Superior temporal gyrus (tissue), 1 donor: ENCODE measurements around the gene LARGE1.
A peak's percentile ranks its signal among the peaks of the same experiment; 100 is the strongest.
"Not testable (repeated sequence)": the region's sequence is repeated elsewhere in the genome, so short reads cannot be mapped to it uniquely, and the experiment has no call there.

Experiments
- DNase-seq: peaks from one replicate; pipeline ENCODE4 v3.0.0-alpha.2; 2016; ENCODE audit errors: extremely low spot score

The LARGE1 gene

DNA sequence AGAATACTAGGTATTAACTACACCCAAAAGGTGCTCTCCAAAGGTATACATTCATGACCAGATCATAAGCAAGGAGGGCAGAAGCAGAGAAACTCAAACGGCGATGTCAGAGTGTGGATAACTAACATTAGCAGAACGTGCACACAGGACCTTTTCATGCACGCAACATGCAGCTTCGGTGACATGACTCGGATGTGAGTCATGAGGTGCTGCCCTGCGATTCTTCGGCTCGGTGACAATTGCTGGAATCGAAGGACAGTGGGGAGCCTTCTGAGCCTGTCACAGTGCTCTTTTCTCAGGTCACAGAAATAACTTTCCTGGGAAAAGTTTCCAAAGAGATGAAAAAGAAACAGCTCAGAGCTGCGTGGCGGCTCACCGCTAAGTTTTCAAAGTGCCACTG is 443.6 kb downstream of the LARGE1 start:
- no peak for DNase-seq

DNA sequence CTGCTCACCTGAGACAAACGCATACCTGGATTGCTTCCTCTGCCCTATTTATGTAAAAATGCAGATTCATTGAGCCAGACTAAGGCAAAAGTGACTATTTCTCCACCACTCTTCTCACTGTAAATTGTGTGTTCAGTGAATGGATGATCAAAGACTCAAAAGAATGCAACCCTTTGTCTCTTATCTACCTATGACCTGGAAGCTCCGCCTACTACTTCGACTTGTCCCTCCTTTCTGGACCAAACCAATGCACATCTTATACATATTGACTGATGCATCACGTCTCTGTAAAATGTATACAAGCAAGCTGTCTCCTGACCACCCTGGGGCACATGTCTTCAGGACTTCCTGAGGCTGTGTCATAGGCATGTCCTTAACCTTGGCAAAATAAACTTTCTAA is 444.1 kb downstream of the LARGE1 start:
- no peak for DNase-seq

DNA sequence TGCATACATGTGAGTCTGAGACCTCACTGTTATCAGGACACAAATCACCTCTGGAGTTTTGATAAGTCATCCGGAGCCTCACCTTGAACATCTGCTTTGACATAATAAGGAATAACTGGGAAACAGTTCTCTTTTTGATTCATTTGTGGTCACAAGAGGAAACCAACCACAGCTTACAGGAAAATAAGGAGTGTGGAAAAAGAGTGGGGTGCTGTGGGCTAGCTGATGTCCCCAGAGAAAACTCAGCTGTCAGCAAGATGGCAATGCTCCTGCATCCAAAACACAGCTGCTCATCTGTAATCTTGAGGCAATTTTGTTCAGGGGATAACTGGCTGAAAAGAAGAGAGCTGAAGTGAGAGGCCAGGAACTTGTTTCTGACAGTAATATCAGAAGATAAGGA is 445.7 kb downstream of the LARGE1 start:
- no peak for DNase-seq

DNA sequence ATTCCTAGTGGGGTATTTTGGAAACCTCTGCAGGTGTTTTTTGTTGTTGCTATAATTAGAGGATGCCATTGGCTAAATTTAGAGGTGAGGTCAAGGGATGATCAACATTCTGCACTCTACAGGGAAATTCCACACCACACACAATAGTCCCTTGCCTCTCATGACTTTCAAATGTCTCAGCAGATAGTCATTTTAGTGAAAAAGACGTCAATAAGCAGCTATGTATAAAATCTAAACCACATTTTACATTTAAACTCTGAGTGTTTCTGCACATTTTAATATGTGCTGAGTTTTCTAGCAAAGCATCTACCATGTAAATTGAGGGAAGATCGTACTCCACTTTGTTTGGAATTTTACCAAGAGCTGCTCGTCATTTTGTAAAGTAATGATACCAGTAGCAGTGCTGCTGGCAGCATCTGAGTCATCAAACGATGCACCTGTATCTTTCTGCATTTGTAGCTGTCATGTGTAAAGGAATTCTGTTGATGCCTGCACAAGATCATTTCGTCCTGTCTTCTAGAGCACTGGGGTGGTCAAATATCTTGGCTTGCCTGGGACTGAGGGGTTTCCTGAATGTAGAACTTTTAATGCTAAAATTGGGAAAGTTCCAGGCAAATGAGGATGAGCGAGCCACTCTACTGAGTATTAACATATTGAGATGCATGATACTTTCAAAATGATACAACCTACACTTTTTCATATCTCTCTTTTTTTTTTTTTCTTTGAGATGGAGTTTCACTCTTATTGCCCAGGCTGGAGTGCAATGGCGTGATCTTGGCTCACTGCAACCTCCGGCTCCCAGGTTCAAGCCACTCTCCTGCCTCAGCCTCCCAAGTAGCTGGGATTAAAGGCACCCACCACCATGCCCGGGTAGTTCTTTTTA is 447.6 kb downstream of the LARGE1 start:
- DNase-seq, result peak; percentile 33

DNA sequence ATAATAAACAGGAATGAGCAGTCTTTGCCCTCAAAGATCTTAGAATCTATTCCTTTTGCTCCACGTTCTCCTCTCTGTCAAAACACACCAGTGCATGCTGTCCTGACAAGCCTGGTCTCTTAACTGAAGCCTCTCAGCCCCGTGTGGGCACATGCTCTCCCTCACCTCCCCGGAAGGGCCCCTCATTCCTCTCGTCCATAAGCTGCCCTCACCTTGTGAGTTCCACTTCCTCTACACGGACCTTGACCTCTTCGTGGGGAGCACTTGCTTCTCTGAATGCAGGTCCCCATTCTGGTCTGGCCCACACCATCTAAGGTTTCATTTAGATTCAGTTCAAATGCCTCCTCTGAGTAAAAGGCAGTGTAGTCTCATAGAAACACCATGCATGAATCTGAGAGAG is 449.8 kb downstream of the LARGE1 start:
- no peak for DNase-seq

DNA sequence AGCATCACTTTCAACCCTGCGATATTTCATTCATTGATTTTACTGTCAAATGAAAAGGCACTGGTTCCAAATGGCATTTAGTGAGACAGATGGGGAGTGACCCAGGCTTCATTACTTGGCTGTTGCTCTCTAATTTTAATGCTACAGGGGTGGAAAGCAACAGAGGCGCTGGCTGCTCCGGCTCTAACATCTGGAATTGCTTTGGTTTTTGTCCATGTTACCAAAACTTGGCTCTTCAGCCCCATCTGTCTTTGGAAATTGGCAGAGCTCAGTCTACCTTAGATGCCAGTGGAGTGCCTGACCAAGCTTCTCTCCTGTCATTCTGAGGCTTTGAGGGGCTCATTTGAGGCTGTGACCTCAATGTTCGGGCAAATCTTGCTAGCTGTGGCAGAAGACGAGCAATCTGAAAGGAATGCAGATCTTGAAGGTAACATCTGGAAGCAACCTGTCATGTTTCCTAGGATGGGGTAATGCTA is 452.6 kb downstream of the LARGE1 start:
- no peak for DNase-seq

DNA sequence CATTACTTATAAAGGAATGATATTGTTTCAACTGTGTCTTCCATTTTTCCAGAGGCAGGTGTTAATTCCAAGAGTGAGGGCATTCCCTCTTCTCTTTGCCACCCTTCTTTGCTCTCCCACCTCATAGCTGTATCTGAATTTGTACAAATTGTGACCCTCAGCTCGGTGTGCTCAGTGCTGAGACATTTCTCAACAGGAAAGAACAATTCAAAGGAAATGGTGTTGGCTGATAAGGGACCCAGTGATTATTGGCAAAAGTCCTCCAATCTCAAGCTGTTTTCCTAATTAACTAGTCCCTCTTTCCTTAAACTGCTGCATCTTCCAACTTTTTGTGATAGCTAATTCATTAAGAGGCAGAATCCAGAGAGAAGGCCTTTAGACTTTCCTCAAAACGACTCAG is 453.2 kb downstream of the LARGE1 start:
- no peak for DNase-seq

DNA sequence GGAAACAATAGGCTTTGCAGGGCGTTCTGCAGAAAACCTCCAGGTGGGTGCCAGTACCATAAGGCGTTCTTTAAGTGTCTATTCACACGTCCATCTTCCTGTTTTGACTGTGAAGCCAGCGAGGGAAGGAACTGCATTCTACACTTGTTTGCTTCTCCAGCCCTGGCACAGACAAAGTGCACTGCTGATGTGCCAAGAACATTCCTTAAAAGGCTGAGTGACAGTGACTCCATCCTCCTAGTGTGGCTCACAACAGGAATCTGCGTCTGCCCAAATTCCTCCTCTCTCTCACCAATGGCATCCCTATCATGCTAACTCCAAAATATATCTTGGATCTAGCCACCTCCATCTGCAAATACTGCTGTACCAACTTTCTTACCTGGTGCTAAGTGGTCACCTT is 454.7 kb downstream of the LARGE1 start:
- peak; percentile 25 for DNase-seq

DNA sequence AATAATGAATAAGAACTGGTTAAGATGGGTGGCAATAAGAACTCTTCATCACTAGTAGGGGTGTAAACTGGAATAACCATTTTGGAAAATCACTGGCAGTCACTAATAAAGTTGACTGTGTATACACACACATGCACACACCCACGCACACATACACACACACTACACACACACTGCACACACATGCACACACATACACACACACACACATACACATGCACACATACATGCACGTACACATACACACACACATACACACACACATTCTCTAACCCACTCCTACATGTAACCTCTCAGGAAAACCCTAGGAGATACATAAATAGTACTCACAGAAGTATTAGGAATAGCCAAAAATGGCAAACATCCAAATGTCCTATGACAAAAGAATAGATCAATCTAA is 455.6 kb downstream of the LARGE1 start:
- no peak for DNase-seq

DNA sequence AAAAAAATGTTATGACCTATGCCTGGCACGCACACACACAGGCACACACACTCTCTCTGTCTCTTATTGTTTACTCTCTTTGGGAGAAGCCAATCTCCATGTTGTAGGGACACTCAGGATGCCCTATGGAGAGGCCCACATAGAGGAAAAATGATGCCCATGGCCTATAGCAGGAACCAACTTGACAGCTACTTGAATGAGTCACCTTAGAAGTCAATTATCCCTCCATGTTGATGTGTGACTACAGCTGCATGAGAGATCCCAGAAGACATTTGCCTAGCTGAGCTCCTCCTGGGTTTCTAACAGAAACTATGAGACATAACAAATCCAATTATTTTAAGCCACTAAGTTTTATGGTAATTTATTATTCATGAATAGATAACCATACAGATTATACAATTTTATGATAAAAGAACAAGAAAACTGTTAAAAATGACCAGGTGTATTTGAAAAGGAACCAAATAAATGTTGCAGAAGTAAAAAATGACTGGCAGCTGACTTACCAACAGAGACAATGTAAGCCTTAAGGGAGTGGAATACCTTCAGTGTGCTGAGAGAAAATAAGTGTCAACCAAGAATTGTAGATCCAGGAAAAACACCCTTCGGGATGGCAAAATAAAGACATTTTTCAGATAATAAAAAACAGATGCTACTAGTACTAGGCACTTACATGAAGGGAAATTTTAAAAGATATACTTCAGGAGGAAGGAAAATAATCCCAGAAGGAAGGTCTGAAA is 458.4 kb downstream of the LARGE1 start:
- no peak for DNase-seq

DNA sequence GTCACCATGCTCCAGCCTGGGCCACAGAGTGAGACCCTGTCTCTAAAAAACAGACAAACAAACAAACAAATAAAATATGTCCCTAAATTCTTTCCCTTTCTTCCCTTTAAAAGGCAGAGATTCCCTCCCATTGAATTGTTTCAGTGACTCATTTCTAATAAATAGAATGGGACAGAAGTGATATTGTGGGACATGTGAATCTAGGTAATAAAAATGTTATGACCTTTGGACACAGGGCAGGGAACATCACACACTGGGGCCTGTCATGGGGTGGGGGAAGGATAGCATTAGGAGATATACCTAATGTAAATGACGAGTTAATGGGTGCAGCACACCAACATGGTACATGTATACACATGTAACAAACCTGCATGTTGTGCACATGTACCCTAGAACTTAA is 459.0 kb downstream of the LARGE1 start:
- not testable (repeated sequence) for DNase-seq

DNA sequence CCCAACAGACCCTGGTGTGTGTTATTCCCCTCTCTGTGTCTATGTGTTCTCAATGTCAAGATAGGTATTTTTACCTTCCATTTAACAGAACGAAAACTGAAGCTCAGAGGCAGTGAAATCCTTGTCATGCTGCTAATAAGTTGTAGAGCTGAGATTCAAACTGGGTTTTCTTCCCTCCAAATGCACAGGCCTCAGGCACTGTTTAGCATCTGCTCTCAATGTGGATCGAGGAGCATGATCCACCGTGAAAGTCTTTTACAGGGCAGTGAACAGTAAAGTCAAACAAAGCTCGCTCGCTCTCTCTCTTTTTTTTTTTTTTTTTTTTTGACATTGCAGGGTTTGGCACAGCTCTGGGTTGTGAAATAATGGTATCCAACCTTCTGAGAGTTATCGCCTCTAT is 461.1 kb downstream of the LARGE1 start:
- no peak for DNase-seq

DNA sequence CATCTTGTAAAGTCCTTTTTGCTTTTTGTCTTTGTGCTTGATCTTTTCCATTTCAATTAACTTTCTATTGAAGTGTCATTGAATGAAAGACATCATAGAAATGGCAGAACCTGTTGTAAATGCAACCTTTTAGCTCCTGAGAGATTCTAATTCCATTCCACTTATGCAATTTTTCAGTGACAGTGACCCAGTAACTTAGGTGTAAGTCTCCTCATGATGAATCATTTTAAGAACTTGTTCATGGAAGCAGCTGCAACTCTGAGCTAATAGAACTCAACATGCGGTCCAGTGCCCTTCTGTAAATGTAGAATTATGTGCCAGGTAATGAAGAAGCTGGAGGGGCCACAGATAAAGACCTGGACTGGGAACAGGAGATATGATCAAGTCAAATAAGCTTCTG is 463.8 kb downstream of the LARGE1 start:
- DNase-seq, result no peak

DNA sequence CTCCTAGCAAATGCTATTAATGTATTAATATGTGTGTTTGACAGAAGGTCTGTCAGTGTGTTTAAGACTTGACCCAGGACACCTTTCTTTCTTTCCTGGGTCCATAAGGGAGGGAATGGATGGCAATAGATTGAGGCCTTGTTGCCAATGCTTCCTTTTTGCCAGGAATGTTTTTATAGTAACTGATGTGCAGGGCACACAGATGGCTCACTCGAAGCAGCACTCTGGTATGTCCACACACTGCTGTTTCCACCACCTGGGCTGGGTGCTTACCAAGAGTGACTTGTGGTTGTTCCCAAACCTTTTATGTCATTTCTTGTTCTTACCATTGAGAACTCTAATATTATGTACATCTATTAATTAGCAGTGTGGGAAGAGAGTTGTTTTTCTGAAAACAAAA is 465.2 kb downstream of the LARGE1 start:
- no peak for DNase-seq

DNA sequence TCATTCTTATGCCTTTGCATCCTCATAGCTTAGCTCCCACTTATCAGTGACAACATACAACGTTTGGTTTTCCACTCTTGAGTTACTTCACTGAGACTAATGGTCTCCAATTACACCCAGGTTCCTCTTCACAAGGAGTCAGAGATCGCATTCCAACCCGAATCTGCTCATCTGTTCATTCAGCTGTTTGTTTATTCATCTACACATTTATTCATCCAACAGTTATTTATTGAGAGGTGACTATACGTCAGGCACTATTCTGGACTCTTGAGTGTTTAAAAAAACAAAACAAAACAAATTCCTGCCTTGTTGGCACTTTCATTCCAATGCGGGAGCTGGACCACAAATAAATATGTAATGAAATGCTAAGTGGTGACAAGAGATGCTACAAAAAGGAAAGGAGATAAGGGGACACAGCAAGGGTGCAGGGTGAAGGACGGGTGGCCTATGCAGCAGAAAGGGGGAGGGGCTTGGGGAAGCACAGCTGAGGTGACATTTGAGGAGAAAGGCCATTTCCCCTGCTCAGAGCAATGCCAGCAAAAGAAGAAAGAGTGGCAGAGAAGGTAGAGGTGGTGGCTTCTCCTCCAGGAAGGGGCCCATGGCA is 468.3 kb downstream of the LARGE1 start:
- no peak for DNase-seq

DNA sequence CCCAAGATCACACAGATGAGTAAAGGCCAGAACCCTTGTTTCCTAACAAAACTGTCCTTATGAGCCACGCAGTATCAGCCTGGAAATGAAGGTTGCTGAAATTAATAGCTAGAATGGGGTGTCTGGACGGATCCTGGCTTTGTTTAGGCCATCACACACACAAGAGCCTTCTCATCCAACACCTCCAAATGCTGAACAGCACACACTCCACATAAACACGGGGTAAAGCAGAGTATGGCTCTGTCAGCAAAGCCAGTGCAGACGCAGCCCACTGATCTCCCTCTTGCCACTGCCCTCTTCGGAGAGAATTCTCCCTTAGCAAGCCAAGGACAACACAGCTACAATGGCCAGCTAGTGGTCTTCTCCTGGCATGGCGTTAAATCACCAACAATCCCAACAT is 469.5 kb downstream of the LARGE1 start:
- no peak for DNase-seq

DNA sequence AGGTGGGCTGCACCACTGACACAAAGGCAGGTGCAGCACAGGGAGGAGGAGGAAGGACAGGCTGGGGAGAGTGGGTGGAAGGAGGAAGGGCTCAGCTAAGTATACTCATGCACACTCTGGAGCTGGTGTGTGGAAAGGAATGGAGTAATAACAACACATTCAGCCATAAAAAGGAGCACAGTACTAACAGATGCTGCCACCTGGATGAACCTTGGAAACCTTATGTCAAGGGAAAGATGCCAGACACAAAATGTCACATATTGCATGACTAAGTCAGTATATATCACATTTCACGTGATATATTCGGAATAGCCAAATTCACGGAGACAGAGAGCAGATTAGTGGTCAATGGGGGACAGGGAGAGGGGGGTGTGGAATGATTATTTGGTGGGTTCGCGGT is 472.5 kb downstream of the LARGE1 start:
- no peak for DNase-seq

DNA sequence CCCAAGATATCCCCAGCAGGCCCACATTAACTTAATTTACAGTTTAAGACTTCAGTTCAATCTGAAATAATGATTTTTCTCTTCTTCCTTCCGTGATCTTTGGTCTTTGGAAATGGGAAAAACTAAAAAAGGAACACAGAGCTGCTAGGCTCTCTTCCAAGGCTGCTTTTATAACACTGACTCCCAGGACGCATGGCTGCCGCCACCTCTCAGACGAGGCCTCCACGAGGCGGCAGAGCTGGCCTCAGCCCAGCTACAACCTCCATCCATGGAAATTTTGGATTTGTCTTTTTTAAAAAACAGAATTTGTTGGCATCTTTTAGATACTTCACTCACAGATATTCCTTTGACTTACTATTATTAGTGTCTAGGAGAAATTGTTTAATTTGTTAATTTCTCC is 476.6 kb downstream of the LARGE1 start:
- no peak for DNase-seq

DNA sequence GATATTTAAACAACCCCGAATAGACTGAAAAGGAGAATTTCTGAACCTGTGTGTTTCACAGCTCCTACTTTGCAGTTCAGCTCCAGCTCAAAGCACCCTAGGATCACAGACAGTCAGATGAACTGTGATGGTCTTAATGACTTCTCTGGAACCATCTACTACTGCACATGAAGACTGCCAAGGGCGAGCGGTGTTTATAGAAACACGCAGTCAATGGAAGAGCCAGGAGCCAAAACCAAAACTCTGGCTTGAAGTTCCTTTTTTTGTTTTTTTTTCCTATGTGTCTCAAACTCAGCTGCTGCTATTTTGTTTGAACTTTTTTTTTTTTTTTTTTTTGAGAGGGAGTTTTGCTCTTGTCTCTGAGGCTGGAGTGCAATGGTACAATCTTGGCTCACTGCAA is 479.5 kb downstream of the LARGE1 start:
- DNase-seq, result no peak

DNA sequence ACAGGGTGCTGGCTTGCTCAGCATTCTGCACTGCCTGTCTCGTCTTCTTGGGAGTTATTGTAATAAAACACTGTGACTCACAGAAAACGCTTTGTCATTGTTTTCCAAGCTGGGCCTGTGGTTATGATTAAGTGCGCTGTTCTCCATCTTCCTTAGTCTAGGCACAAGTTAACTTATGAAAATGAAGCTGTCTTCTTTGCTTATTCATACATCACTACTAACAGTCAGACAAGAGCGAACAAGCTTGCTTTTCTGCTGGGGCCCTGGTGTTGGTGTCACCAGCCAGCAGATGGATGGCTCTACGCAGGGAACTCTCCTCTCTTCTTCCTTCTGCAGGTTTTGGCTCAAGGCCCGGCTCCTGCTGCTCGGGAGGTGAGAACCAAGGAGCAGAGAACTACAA is 482.0 kb downstream of the LARGE1 start:
- DNase-seq, result peak; percentile 38

DNA sequence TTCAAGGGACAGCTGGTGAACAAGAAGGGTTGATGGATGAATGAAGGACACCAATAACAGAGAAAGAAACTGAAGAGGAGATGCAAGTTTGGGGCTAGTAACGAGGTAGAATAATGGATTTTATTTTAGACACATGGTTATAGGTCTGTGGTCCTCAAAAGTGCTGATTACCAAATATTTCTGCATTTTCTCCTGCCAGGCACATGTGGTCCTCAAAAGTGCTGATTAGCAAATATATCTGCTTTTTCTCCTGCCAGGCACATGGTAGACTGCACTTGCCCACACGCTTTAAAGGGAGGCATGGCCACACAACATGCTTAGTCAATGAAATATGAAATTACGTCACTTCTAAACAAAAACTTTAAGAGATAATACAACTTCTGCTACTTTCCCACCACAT is 489.0 kb downstream of the LARGE1 start:
- DNase-seq, result no peak

DNA sequence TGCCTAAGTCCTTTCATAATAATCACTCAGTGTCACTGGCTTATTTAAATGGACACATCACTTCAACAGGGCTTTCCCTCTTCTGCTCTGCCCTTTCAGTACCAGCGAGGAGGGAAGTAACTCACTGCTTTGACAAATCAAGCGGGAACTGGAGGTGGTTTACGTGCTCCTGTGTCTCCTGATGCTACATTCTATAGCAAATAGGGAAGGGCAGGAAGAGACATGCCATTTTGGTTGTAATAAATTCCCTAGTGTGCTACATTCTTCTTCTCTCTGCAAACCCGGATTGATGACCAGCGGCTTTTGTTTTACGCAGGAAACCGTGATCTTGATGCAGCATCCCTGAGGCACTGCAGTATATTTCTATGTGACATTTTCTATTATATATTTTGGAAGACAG is 491.0 kb downstream of the LARGE1 start:
- DNase-seq, result no peak

DNA sequence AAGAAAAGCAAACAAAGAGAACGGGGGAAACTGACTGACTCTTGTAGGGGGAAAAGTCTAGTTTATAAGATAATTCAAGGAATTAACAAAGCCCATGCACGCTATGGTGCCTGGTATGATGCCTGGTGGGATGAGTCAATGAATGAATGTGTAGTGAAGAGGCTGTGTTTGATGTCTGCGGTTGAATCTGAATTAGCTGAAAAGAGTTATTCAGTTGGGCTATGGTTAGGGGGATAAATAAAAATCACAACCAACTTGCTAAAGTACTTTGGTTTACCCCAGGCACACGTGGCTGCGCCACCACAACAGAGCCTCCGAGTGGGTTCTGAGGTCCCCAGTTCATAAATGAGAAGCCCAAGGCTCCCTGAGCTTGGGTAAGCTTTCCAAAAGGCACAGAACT is 492.8 kb downstream of the LARGE1 start:
- DNase-seq, result no peak
